Astrocyte (in vitro differentiated cells and primary cell): ENCODE measurements around the gene LAP3. TPM values are rescaled to one million over a fixed set of nuclear protein-coding genes. Genes with fewer than 3 reads are reported as not detected.

Source experiments
- DNase-seq: peaks from one replicate; pipeline ENCODE4 v3.0.0-alpha.2; 2010; ENCODE audit warnings: low read depth
- FAIRE-seq: peaks from 2 replicates; lab custom pipeline; 2011; peaks lifted over from hg19 to GRCh38; lab: Jason Lieb, UNC
- H2AFZ ChIP-seq: 2 replicates; pipeline ENCODE4 v1.6.0; 2012; ENCODE audit warnings: low read depth, low read length, inconsistent platforms
- H3K27ac ChIP-seq: 2 replicates; pipeline ENCODE4 v1.5.1; 2011; ENCODE audit warnings: low read depth, low read length, inconsistent platforms
- H3K27me3 ChIP-seq: 2 replicates; pipeline ENCODE4 v1.6.0; 2011; ENCODE audit warnings: low read length, inconsistent platforms; ENCODE audit not compliant: insufficient read depth
- H3K36me3 ChIP-seq: 2 replicates; pipeline ENCODE4 v1.5.1; 2011; ENCODE audit warnings: low read length, inconsistent platforms; ENCODE audit not compliant: insufficient read depth
- H3K4me1 ChIP-seq: 2 replicates; pipeline ENCODE4 v1.5.1; 2011; ENCODE audit warnings: low read length, inconsistent platforms; ENCODE audit not compliant: insufficient read depth
- H3K4me2 ChIP-seq: 2 replicates; pipeline ENCODE4 v1.6.0; 2012; ENCODE audit warnings: low read length, inconsistent platforms
- H3K4me3 ChIP-seq: 2 replicates; pipeline ENCODE4 v1.5.1; 2011; ENCODE audit warnings: low read depth, mild to moderate bottlenecking, low read length, inconsistent platforms; ENCODE audit not compliant: insufficient read depth
- H3K79me2 ChIP-seq: 2 replicates; pipeline ENCODE4 v1.6.0; 2012; ENCODE audit warnings: mild to moderate bottlenecking, low read length, inconsistent platforms; ENCODE audit not compliant: insufficient read depth
- H3K9ac ChIP-seq: 2 replicates; pipeline ENCODE4 v1.6.0; 2012; ENCODE audit warnings: mild to moderate bottlenecking, low read length, inconsistent platforms
- H3K9me3 ChIP-seq: 2 replicates; pipeline ENCODE4 v1.5.1; 2012; ENCODE audit warnings: low read depth, mild to moderate bottlenecking, low read length, inconsistent platforms; ENCODE audit not compliant: insufficient read depth
- H4K20me1 ChIP-seq: 2 replicates; pipeline ENCODE4 v1.6.0; 2012; ENCODE audit warnings: low read length, inconsistent platforms; ENCODE audit not compliant: insufficient read depth
- H3K27ac Mint-ChIP-seq: one replicate; pipeline ENCODE4 v1.8.0; 2021; ENCODE audit warnings: mild to moderate bottlenecking, mixed read lengths; ENCODE audit not compliant: unreplicated experiment
- H3K27me3 Mint-ChIP-seq: one replicate; pipeline ENCODE4 v1.8.0; 2021; ENCODE audit warnings: low read depth, mixed read lengths; ENCODE audit not compliant: unreplicated experiment
- H3K36me3 Mint-ChIP-seq: one replicate; pipeline ENCODE4 v1.8.0; 2021; ENCODE audit warnings: low read depth, mixed read lengths; ENCODE audit not compliant: unreplicated experiment
- H3K4me1 Mint-ChIP-seq: one replicate; pipeline ENCODE4 v1.8.0; 2021; ENCODE audit warnings: low read depth, mixed read lengths; ENCODE audit not compliant: unreplicated experiment
- H3K4me3 Mint-ChIP-seq: one replicate; pipeline ENCODE4 v1.8.0; 2021; ENCODE audit warnings: mild to moderate bottlenecking, moderate library complexity, mixed read lengths; ENCODE audit not compliant: unreplicated experiment
- H3K9me3 Mint-ChIP-seq: one replicate; pipeline ENCODE4 v1.8.0; 2021; ENCODE audit warnings: mild to moderate bottlenecking, mixed read lengths; ENCODE audit not compliant: unreplicated experiment
- CTCF ChIP-seq: IDR thresholded peaks from 2 replicates; pipeline ENCODE4 v1.5.1; 2011; ENCODE audit warnings: low read depth, mild to moderate bottlenecking, inconsistent platforms, low read length, moderate library complexity; ENCODE audit not compliant: insufficient read depth
- EZH2 ChIP-seq: IDR thresholded peaks from 2 replicates; pipeline ENCODE4 v1.6.1; 2012; ENCODE audit warnings: mild to moderate bottlenecking, low read length, inconsistent platforms; ENCODE audit not compliant: insufficient read depth
- total RNA-seq: library from RNA; stranded (reverse); gene quantifications from 2 replicates; pipeline ENCODE4 v1.2.1, GENCODE V29; 2021

Gene LAP3
- total RNA-seq, 1 donor from 2014 or later = 163 TPM

GRCh38 chr4:17650406-17650805, 73.4 kb downstream of the LAP3 start:
- Histone ChIP-seq H3K4me2 (no peak overlapping the region), H2AFZ (no peak overlapping the region), H3K9me3 (no peaks in the 10 kb centered on the region), H4K20me1 (no peaks in the 10 kb centered on the region), H3K27me3 (no peaks in the 10 kb centered on the region), H3K27ac (no peak overlapping the region), H3K79me2 (no peaks in the 10 kb centered on the region), H3K4me3 (no peak overlapping the region), H3K9ac (no peak overlapping the region), H3K36me3 (no peaks in the 10 kb centered on the region), H3K4me1 (no peaks in the 10 kb centered on the region)
- Mint-ChIP-seq H3K9me3 (no peaks in the 10 kb centered on the region), H3K4me1 (no peaks in the 10 kb centered on the region), H3K27ac (no peak overlapping the region), H3K27me3 (peaks cover 7% of the 10 kb centered on the region), H3K36me3 (no peaks in the 10 kb centered on the region), H3K4me3 (no peak overlapping the region)
- TF ChIP-seq EZH2 (no peak), CTCF (no peak)
- FAIRE-seq (no peak), DNase-seq (no peak)

- peaks cover 18% of the 10 kb centered on the region for H3K27me3 Mint-ChIP-seq
- Histone ChIP-seq H3K27ac (no peak overlapping the region), H3K36me3 (no peaks in the 10 kb centered on the region), H3K79me2 (no peaks in the 10 kb centered on the region), H2AFZ (no peak overlapping the region), H3K4me1 (no peaks in the 10 kb centered on the region), H3K9ac (no peak overlapping the region), H3K27me3 (no peaks in the 10 kb centered on the region), H4K20me1 (no peaks in the 10 kb centered on the region), H3K4me3 (no peak overlapping the region), H3K4me2 (no peak overlapping the region), H3K9me3 (no peaks in the 10 kb centered on the region)
- H3K36me3 Mint-ChIP-seq = no peaks in the 10 kb centered on the region
- H3K4me3 Mint-ChIP-seq = no peak overlapping the region
- TF ChIP-seq EZH2 (no peak), CTCF (no peak)
- FAIRE-seq (no peak), DNase-seq (no peak)
- no peaks in the 10 kb centered on the region for H3K9me3 Mint-ChIP-seq
- H3K27ac Mint-ChIP-seq = no peak overlapping the region
- no peaks in the 10 kb centered on the region for H3K4me1 Mint-ChIP-seq
Observed at GRCh38 chr4:17654701-17655100, 77.7 kb downstream of the LAP3 start.

- no peaks in the 10 kb centered on the region for H3K27me3 ChIP-seq
- FAIRE-seq = no peak
- TF ChIP-seq CTCF (no peak), EZH2 (no peak)
- no peaks in the 10 kb centered on the region for H3K36me3 ChIP-seq
- H3K9me3 Mint-ChIP-seq = no peaks in the 10 kb centered on the region
- no peak overlapping the region for H3K4me3 Mint-ChIP-seq
- H3K9me3 ChIP-seq = no peaks in the 10 kb centered on the region
- H3K4me2 ChIP-seq = no peak overlapping the region
- peaks cover 22% of the 10 kb centered on the region for H3K27me3 Mint-ChIP-seq
- no peaks in the 10 kb centered on the region for H3K4me1 ChIP-seq
- no peaks in the 10 kb centered on the region for H3K79me2 ChIP-seq
- no peak overlapping the region for H3K4me3 ChIP-seq
- no peaks in the 10 kb centered on the region for H3K36me3 Mint-ChIP-seq
- no peaks in the 10 kb centered on the region for H4K20me1 ChIP-seq
- H2AFZ ChIP-seq = no peak overlapping the region
- no peak overlapping the region for H3K27ac ChIP-seq
- H3K9ac ChIP-seq = no peak overlapping the region
- no peak overlapping the region for H3K27ac Mint-ChIP-seq
- no peaks in the 10 kb centered on the region for H3K4me1 Mint-ChIP-seq
- DNase-seq = no peak
Observed at GRCh38 chr4:17657090-17657489, 80.1 kb downstream of the LAP3 start.

Other genes with a start within 250 kb of the LAP3 start
- gene QDPR, start 65.1 kb upstream of the LAP3 start, total RNA-seq = 49.8 and 53.6 TPM in 2 replicates
- gene CLRN2, start 62.0 kb upstream of the LAP3 start, total RNA-seq = not detected in 2 replicates
- 42.6 and 43.6 TPM in 2 replicates for gene MED28, start 37.4 kb downstream of the LAP3 start, total RNA-seq
- gene FAM184B, start 204.4 kb downstream of the LAP3 start, total RNA-seq = 0.46 and 0.54 TPM in 2 replicates
- 29.0 and 32.7 TPM in 2 replicates for gene DCAF16, start 233.6 kb downstream of the LAP3 start, total RNA-seq
- 2.6 and 4.7 TPM in 2 replicates for gene NCAPG, start 233.8 kb downstream of the LAP3 start, total RNA-seq